Effector CD8-positive, alpha-beta T cell (primary cell): ENCODE measurements around the gene CMPK2.

Experiments
- DNase-seq: peaks from one replicate; lab custom pipeline; 2025; lab: John Stamatoyannopoulos, UW

The CMPK2 gene

GRCh38 chr2:6845312-6845711, 20.4 kb downstream of the CMPK2 start:
- DNase-seq: no peak

- no peak for DNase-seq
These were observed 24.0 kb downstream of the CMPK2 start for GRCh38 chr2:6841537-6842287.

GRCh38 chr2:6838673-6839319, 26.9 kb downstream of the CMPK2 start:
- no peak for DNase-seq

DNA sequence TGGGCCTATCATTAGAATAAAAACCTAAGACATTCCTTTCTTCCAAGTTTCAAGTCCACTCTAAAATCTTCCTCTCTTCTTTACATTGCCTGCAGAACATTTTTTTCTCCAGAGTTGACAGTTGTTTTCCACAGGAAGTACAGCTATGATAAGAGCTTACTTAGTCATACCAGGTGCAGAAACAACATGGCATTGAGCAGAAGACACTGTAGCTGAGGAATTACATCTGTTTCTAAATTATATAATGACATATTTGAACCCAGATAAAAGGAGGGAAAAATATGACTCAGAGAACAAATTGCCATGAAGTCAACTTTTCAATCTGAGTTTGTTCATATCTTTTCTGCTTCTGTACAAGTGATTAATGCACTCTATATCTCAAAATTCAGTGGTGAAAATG, 30.2 kb downstream of the CMPK2 start:
- no peak for DNase-seq

DNA sequence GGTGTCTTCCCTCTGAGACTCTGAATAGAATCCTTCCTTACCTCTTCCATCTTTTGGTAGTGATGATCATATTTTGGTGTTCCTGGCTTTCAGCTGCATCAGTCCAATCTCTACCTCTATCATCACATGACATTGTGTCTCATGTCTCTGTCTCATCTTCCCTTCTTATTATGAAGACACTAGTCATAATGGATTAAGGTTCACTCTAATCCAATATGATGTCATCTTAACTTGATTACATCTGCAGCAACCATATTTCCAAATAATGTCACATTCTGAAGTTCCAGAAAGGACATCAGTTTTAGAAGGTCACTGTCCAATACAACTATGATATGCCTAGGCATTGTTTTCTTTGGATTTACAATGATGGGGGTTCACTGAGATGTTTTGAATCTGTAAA, 31.5 kb downstream of the CMPK2 start:
- no peak for DNase-seq

DNA sequence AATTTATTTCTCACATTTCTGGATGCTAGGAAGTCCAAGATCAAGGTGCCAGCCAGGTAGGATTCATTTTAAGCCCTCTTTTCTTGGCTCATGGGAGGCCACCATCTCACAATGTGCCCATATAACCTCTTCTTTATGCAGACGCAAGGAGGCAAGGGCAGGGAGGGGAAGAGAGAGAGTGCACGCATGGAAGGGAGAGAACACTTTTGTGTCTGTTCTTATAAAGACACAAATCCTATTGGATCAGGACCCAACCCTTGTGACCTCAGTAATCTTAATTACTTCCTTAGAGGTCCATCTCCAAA, 32.5 kb downstream of the CMPK2 start:
- no peak for DNase-seq

DNA sequence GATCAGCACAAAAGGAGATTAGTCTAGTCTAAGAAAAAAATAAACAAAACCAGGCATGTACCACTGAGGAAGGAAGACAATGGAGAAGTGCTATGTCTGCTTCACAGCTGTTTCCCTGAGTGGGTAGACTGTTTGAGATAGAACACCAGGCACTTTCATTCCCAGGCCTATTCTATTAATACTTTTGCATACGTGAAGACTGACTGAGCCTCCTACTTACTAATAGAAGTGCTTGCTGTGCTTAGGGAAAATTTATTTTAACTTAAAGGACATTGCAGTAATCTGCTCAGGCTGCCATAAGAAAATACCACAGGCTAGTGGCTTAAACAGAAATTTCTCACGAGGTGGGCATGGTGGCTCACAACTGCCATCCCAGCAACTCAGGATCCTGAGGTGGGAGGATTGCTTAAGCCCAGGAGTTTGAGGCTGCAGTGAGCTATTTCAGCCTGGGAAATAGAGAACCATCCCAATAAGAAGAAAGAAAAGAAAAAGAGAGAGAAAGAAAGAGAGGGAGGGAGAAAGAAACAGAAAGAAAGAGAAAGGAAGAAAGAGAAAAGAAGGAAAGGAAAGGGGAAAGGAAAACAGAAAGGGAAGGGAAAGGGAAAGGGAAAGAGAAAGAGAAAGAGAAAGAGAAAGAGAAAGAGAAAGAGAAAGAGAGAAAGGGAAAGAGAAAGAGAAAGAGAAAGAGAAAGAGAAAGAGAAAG, 33.0 kb downstream of the CMPK2 start:
- DNase-seq: no peak

GRCh38 chr2:6831229-6831628, 34.5 kb downstream of the CMPK2 start:
- no peak for DNase-seq

GRCh38 chr2:6828299-6828584, 37.5 kb downstream of the CMPK2 start:
- no peak for DNase-seq

DNA sequence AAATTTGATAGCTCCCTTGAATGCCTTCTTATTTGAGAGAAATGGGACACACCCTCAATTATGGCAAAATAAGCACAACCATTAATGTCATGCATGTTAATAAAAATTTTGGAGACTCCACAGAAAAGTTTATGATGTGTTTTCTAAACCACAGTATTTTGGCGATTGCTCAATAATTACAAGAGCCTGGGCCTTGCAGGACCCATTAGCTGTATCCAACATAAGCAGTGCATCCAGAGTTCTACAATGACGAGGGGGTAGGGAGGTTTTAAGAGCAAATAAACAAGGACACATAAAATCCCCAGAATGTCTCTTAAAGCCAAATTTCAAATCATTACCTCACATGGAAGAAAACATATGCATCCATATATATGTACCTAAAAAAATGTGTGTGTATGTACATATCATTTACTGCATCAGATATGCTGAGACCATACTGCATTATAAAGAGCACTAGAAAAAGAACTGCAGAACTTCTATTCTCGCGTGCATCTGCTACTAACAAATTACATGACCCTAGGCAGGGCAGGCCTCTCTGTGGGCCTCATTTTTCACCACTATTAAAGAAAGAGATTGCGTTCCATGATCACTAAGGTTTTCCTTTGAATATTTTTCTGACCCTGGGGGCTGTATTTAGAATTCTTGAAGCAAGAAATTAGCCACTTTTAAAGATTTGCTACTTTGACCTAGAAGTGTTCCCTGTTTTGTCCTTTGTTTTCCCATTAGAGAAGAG, 38.0 kb downstream of the CMPK2 start:
- no peak for DNase-seq

DNA sequence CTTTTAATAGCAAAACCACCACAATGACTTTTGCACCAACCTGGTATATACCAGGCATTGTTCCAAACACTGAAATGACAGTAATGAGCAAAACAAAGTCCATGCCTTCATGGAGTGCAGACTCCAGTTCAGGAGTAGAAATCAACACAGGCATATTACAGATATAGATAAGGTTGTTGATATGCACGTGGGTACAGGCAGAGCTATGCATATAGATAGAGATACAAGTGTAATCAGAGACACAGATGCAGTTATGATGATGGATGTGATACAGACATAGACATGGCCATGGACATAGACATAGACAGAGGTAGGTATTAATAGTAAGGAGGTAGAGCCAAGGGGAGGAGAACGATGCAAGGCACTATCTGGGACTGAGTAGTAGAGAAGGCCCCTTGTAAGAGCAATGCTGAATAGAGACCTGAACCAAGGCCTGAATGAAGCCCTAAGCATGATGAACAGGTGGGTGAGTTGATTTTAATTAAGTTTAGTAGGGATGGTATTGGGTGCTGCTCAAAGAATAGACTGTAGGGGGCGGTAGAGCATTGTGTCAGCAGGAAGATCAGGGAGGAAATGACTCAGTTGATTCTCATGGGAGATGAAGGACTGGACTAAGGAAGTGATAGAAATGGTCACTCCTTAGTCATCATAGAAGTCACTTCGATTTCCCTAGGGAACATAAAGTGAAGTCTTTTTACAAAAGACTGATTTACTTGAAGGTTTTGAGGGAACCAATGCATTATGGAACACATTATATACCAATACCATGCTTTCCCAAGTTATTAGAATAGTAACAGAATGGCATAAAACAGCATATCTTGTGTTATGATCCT, 39.4 kb downstream of the CMPK2 start:
- DNase-seq: peak; percentile 14

- no peak for DNase-seq
These were observed 40.7 kb downstream of the CMPK2 start for GRCh38 chr2:6824962-6825361.

DNA sequence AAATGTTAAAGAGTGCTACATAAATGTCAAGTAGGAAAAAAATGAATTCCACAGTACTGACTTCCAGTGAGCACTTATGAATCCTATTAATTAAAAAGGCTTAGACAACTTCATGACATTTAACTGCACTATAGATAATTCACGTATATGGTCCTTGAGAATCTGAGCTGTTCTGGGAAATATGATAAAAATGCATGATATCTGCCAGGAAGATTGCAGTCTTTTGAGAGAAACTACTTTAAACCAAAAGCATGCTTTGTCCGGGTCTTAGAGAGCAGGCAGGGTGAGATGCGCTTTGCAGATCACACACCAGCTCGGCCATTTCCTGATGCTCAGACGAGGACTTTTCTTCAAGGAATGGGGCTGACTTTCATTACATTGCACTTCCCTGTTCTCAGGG, 42.6 kb downstream of the CMPK2 start:
- no peak for DNase-seq

DNA sequence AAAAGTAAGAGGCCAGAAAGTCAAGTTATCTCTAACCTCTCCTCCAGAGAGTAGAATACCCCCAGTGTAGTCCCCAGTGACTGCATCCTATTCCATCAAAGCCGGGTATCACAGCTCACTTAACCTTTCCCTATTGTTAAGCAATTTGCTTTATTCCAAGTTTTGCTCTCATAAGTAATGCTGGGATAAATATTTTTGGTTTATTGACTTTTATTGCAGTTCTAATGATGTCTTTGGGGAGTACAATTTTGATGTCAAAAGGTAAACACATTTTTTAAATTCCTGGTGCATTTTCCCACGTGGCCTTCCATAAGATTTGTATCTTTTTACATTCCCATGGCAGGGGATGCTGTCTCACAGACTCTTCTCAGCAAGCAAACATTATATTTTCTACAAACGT, 43.3 kb downstream of the CMPK2 start:
- DNase-seq: no peak

DNA sequence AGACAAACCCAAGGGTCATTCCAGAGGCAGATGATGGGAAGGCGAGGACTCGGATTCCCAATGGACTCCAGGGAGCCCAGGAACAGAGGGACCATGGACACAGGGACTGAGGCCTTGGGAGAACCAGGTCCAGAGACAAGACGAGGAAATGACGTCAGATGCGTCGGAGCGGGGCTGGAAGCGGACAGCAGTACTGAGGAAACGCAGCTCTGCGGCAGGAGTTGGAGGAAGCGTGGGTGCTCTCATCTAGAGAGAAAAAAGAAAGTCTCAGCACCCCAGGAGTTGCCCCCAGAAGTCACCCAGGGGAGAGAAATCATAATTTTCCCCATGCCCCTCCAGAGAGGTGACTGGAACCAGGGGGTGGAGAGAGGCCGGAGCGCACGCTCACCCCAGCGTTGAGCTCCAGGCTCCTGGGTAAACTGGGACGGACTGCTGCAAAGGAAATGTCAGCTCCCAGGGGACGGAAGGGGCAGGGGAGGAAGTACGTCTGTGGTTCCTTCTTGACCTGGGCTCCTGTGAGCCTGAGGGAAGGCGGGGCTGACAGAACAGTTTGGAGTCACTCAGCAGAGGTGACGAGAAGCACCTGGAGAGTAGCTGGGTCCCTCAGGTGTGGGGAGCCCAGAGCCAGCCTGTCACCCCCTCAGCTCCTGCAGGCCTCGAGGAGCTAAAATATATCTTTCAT, 44.7 kb downstream of the CMPK2 start:
- DNase-seq: no peak

DNA sequence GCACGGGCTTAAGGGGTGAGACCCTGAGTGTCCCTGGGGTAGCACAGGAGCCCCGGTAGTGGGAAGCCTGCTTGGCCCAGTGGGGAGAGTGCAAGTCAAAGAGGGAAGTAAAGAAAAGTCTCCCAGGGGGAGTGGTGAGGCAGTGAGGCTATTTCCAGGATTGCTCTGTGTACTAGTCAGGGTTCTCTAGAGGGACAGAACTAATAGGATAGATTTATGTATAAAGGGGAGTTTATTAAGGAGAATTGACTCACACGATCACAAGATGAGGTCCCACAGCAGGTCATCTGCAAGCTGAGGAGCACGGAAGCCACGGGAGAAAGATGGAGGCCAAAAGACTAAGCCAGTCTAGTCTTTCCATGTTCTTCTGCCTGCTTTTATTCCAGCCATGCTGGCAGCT, 45.5 kb downstream of the CMPK2 start:
- no peak for DNase-seq

- no peak for DNase-seq
These were observed 46.0 kb downstream of the CMPK2 start for GRCh38 chr2:6819668-6820067.

- DNase-seq: no peak
These were observed 47.7 kb downstream of the CMPK2 start for GRCh38 chr2:6818012-6818411.

DNA sequence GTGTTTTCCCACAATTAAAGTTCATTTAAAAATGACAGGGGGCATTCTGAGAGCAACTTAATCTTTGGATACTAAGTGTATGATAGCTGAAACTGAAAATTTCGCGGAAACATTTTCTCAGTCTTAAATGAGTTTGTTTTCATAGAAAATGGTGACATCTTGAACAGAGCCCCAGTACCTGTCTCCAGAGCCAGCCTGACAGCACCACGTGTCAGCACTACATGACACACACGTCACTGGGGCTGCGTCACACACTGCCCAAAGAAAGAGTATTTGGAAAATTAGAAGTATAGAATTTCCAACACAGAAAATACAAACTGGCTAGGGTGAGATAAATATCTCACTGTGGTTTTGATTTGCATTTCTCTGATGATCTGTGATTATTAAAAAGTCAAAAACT, 50.8 kb downstream of the CMPK2 start:
- no peak for DNase-seq

GRCh38 chr2:6814312-6814711, 51.4 kb downstream of the CMPK2 start:
- no peak for DNase-seq

DNA sequence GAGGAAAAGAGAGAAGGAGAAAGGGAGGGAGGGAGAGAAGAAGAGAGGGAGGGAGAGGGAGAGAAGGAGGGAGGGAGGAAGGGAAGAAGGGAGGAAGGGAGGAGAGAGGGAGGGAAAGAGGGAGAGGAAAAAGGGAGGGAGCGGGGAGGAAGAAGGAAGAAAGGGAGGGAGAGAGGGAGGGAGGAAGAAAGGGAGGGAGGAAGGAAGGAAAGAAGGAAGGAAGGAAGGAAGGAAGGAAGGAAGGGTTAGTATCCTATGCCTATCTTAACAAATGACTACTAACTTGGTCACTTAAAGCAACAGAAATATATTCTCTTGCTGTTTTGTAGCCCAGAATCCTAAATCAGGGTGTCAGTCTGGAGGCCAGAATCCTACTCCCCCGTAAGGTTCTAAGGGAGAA, 52.1 kb downstream of the CMPK2 start:
- DNase-seq: no peak
